Effector memory CD8-positive, alpha-beta T cell (primary cell): ENCODE results near the gene KRTAP10-7.
"Not testable (repeated sequence)": the region's sequence is repeated elsewhere in the genome, so short reads cannot be mapped to it uniquely, and the experiment has no call there.

ENCODE experiments used
- ATAC-seq: fragments of 150-1000 bp; cut with Tn5 transposase; replicated peaks from 2 replicates; pipeline ENCODE4 v1.10.0; 2021; ENCODE audit warnings: mild to moderate bottlenecking, moderate library complexity
- DNase-seq, 3 experiments: peaks; one replicate each; pipeline ENCODE4 v3.0.0; 2021
- H3K27ac Mint-ChIP-seq, 2 donors: one replicate each; pipeline ENCODE4 v1.8.0; 2022; ENCODE audit warnings: mild to moderate bottlenecking in 2 of 2, mixed read lengths in 2 of 2, moderate library complexity in 2 of 2
- H3K27me3 Mint-ChIP-seq, 2 donors: one replicate each; pipeline ENCODE4 v1.8.0; 2022; ENCODE audit warnings: mixed read lengths in 2 of 2
- H3K36me3 Mint-ChIP-seq: one replicate; pipeline ENCODE4 v1.8.0; 2022; ENCODE audit warnings: mild to moderate bottlenecking, moderate library complexity, mixed read lengths; ENCODE audit not compliant: insufficient read depth
- H3K4me1 Mint-ChIP-seq, 2 donors: one replicate each; pipeline ENCODE4 v1.8.0; 2022; ENCODE audit warnings: low read depth in 2 of 2, mixed read lengths in 2 of 2
- H3K4me3 Mint-ChIP-seq, 2 donors: one replicate each; pipeline ENCODE4 v1.8.0; 2022; ENCODE audit warnings: mild to moderate bottlenecking in 2 of 2, mixed read lengths in 2 of 2, moderate library complexity in 2 of 2
- H3K9me3 Mint-ChIP-seq, 2 donors: one replicate each; pipeline ENCODE4 v1.8.0; 2022; ENCODE audit warnings: mixed read lengths in 2 of 2

KRTAP10-7 gene

DNA sequence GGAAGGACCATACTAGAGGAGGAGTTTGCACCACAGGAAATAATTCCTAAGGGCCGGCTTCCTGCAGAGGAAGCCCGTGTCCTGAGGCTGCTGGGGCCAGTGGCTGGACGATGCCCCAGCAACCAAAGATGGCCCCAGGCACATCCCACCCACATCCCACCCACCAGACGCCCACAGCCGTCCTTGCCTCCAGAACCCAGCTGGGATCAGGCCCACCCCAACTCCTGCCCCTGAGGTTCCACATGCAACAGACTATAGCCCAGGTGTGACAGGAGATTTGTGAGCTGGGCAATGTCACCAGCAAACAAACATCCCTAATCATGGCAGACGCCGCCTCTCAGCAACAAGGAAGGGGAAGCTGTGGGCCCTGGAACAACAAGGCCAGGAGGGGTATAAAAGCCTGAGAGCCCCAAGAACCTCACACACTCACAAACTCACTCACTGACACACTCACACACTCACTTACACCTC, 26.3 kb downstream of the KRTAP10-7 start, which contains the start of gene KRTAP10-9:
KRTAP10-9 (plus strand) TSS at position 421 of the 471 bp plus-strand sequence. CDS start 79 bp downstream, outside the sequence.
- peaks cover 23 to 46% of the 10 kb centered on the region in 2 donors for H3K9me3 Mint-ChIP-seq
- H3K36me3 Mint-ChIP-seq, result peaks cover 13% of the 10 kb centered on the region
- DNase-seq (no peak), ATAC-seq (no peak)
- no peaks in the 10 kb centered on the region for H3K27me3 Mint-ChIP-seq
- H3K27ac Mint-ChIP-seq, result peak within 1 kb of the TSS; percentile 89 to 90
- peaks cover 42 to 56% of the 10 kb centered on the region in 2 donors for H3K4me1 Mint-ChIP-seq
- H3K4me3 Mint-ChIP-seq, result peak within 1 kb of the TSS; percentile 68 to 75

DNA sequence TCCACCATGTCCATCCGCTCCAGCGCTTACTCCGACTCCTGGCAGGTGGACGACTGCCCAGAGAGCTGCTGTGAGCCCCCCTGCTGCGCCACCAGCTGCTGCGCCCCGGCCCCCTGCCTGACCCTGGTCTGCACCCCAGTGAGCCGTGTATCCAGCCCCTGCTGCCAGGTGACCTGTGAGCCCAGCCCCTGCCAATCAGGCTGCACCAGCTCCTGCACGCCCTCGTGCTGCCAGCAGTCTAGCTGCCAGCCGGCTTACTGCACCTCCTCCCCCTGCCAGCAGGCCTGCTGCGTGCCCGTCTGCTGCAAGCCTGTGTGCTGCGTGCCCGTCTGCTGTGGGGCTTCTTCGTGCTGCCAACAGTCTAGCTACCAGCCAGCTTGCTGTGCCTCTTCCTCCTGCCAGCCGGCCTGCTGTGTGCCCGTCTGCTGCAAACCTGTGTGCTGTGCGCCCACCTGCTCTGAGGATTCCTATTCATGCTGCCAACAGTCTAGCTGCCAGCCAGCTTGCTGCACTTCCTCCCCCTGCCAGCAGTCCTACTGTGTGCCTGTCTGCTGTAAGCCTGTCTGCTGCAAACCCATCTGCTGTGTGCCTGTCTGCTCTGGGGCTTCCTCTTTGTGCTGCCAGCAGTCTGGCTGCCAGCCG, 26.9 kb downstream of the KRTAP10-7 start:
- Mint-ChIP-seq H3K4me1 (peaks cover 41 to 56% of the 10 kb centered on the region in 2 donors), H3K9me3 (peaks cover 27 to 42% of the 10 kb centered on the region in 2 donors), H3K4me3 (peak overlapping the region; percentile 12 to 68), H3K36me3 (peaks cover 13% of the 10 kb centered on the region), H3K27ac (peak overlapping the region; percentile 41 to 90)
- not testable (repeated sequence) for ATAC-seq, H3K27me3 Mint-ChIP-seq, DNase-seq

DNA sequence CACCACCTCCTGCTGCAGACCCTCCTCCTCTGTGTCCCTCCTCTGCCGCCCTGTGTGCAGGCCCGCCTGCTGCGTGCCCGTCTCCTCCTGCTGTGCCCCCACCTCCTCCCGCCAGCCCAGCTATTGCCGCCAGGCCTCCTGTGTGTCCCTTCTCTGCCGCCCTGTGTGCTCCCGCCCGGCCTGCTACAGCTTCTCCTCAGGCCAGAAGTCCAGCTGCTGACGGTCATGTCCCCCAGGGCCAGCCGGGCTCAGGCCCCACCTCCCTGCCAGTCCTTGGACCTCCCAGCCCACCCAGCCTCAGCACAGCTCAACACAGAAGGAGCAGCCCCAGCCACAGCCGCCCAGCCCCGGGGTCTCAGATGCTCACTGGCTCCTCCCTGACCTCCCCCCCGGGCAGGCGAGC, 27.4 kb downstream of the KRTAP10-7 start:
- DNase-seq, H3K27me3 Mint-ChIP-seq, ATAC-seq: not testable (repeated sequence)
- H3K4me1 Mint-ChIP-seq, result peaks cover 41 to 50% of the 10 kb centered on the region in 2 donors
- peaks cover 27 to 38% of the 10 kb centered on the region in 2 donors for H3K9me3 Mint-ChIP-seq
- peak overlapping the region; percentile 41 to 90 for H3K27ac Mint-ChIP-seq
- peak overlapping the region; percentile 12 to 68 for H3K4me3 Mint-ChIP-seq
- H3K36me3 Mint-ChIP-seq, result peaks cover 13% of the 10 kb centered on the region

DNA sequence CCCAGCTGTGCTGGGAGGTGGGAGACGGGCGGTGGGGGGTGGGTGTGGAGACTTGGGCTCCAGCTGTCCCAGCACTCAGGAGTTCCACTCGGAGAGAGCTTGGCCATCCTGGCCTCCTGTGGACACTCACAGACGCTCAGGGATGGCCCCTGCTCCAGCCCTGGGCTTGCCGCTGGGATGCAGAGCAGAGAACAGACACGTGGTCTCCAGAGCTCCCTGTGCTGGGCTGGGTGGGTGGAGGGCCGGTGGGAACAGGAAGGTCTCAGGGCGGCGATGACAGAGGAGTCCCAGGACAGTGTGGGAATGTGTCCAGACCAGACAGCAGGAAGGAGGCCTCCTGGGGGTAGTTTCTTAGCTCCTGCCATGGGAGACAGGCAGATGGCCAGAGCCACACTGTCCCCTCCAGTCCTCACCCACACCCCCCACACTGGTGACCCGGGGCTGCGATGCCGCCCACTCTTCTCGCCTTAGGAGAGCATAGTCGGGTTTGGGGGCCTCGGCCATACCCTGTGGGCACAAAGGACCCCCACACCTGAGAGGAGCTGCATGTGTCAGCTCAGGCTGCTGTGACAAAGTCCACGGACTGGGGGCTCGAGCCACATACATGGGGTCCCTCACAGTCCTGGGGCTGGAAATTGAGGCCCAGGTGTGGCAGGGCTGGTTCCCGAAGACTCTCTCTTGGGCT, 28.5 kb downstream of the KRTAP10-7 start:
- no peak overlapping the region for H3K4me3 Mint-ChIP-seq
- DNase-seq (no peak), ATAC-seq (no peak)
- H3K36me3 Mint-ChIP-seq, result peaks cover 16% of the 10 kb centered on the region
- no peaks in the 10 kb centered on the region for H3K27me3 Mint-ChIP-seq
- peaks cover 41 to 43% of the 10 kb centered on the region in 2 donors for H3K4me1 Mint-ChIP-seq
- peaks cover 21 to 34% of the 10 kb centered on the region in 2 donors for H3K9me3 Mint-ChIP-seq
- H3K27ac Mint-ChIP-seq, result peak overlapping the region; percentile 77 to 87

- peak overlapping the region; percentile 77 to 87 for H3K27ac Mint-ChIP-seq
- H3K4me3 Mint-ChIP-seq, result peak overlapping the region; percentile 58 to 68
Measured at GRCh38 chr21:44630440-44630839, 30.0 kb downstream of the KRTAP10-7 start.

DNA sequence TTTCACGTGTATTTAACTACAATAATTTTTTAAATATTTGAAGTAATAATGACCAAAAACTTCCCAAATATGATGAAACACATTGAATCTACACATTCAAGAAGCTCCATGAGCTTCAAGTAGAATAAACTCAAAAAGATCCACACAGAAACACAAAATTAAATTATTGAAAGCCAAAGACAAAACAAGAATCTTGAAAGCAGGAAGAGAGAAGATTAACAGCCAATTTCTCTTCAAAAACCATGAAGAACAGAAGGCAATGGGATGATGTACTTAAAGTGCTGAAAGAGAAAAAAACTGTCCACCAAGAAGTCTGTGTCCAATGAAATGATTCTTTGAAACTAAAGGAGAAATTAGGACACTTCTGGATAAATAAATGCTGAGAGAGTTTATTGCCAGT, 31.7 kb downstream of the KRTAP10-7 start:
- Mint-ChIP-seq H3K27me3 (peaks cover 0 to 7% of the 10 kb centered on the region in 2 donors), H3K27ac (no peak overlapping the region), H3K4me1 (peaks cover 24 to 25% of the 10 kb centered on the region in 2 donors), H3K4me3 (no peak overlapping the region), H3K36me3 (peaks cover 10% of the 10 kb centered on the region), H3K9me3 (peaks cover 18 to 29% of the 10 kb centered on the region in 2 donors)
- DNase-seq, result no peak
- no peak for ATAC-seq

More at GRCh38 chr21:44630440-44630839, 30.0 kb downstream of the KRTAP10-7 start:
- Mint-ChIP-seq H3K9me3 (peaks cover 18 to 29% of the 10 kb centered on the region in 2 donors), H3K27me3 (no peaks in the 10 kb centered on the region), H3K36me3 (peaks cover 16% of the 10 kb centered on the region), H3K4me1 (peaks cover 38 to 40% of the 10 kb centered on the region in 2 donors)
- ATAC-seq (peak; percentile 18), DNase-seq (no peak)

DNA sequence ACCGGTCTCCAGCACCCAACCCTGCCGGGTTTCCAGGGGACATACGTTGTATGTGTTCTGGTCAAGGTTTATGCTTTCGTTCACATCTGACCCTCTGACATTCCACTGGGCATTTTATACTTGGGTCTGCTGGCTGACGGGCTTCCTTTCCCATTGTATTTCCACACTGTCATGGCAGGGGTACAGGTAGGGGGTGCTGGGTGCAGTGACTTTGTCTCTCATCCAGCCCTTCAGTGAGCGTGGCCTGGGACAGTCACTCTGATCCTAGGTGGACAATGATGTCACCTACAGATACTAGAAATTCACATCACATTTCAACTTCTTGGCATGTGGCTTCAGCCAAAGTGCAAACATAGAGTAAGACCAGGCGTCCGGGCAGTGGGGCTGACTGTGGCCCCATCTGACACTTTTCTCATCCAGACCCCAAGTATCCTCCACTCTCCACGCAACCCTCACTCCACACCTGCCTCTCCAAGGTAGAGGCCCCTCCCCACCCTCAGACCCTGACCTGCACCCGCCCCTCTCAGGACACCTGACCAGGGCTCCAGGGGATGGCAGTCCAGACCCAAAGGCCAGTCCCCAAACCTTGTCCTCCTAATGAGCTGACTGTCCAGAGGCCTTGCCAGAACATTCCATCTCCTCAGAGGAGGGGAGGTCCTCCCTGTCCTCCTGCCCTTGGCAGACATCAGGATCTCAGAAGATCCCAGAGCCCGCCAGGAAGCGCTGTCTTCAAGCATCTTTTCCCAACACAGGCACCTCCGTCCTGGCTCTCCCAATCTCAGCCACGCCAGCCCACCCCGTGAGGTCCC, 36.0 kb downstream of the KRTAP10-7 start:
- Mint-ChIP-seq H3K27ac (no peak overlapping the region), H3K4me3 (no peak overlapping the region), H3K27me3 (peaks cover 0 to 35% of the 10 kb centered on the region in 2 donors), H3K36me3 (peaks cover 4% of the 10 kb centered on the region), H3K9me3 (peaks cover 7 to 27% of the 10 kb centered on the region in 2 donors), H3K4me1 (peaks cover 0 to 3% of the 10 kb centered on the region in 2 donors)
- DNase-seq, result no peak
- no peak for ATAC-seq

DNA sequence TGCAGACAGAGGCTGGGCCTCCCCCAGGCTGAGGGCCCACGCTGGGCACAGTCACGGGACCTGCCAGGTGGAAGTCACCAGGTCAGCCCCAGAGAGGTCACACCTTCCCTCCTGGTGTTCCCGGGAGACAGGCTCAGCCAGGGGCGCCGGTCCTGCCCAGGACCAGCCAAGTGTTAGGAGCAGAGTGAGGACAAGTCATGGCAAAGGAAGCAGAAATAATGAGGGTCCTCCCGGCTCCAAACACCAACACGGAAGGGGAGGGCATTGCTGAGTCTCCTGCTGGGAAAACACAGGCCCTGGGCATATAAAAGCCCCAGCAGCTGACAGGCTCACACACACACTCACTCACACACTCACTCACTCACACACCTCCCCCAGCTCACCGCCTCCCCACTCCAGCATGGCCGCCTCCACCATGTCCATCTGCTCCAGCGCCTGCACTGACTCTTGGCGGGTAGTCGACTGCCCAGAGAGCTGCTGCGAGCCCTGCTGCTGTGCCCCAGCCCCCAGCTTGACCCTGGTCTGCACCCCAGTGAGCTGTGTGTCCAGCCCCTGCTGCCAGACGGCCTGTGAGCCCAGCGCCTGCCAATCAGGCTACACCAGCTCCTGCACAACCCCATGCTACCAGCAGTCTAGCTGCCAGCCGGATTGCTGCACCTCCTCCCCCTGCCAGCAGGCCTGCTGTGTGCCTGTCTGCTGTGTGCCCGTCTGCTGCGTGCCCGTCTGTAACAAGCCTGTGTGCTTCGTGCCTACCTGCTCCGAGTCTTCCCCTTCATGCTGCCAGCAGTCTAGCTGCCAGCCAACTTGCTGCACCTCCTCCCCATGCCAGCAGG, 36.8 kb downstream of the KRTAP10-7 start, which contains the start of gene KRTAP10-10:
KRTAP10-10 (plus strand) TSS at position 339 of the 833 bp plus-strand sequence; CDS start at position 401, 62 bp downstream.
- Mint-ChIP-seq H3K9me3 (peaks cover 2 to 24% of the 10 kb centered on the region in 2 donors), H3K36me3 (peaks cover 4% of the 10 kb centered on the region), H3K4me1 (peaks cover 0 to 3% of the 10 kb centered on the region in 2 donors), H3K27ac (no peak within 1 kb of the TSS), H3K27me3 (peaks cover 0 to 35% of the 10 kb centered on the region in 2 donors), H3K4me3 (no peak within 1 kb of the TSS)
- no peak for ATAC-seq
- DNase-seq, result no peak

GRCh38 chr21:44637851-44638348, 37.5 kb downstream of the KRTAP10-7 start:
- H3K36me3 Mint-ChIP-seq, H3K4me3 Mint-ChIP-seq, DNase-seq, H3K27ac Mint-ChIP-seq, ATAC-seq, H3K4me1 Mint-ChIP-seq: not testable (repeated sequence)
- peaks cover 2 to 23% of the 10 kb centered on the region in 2 donors for H3K9me3 Mint-ChIP-seq
- H3K27me3 Mint-ChIP-seq, result peaks cover 0 to 35% of the 10 kb centered on the region in 2 donors

DNA sequence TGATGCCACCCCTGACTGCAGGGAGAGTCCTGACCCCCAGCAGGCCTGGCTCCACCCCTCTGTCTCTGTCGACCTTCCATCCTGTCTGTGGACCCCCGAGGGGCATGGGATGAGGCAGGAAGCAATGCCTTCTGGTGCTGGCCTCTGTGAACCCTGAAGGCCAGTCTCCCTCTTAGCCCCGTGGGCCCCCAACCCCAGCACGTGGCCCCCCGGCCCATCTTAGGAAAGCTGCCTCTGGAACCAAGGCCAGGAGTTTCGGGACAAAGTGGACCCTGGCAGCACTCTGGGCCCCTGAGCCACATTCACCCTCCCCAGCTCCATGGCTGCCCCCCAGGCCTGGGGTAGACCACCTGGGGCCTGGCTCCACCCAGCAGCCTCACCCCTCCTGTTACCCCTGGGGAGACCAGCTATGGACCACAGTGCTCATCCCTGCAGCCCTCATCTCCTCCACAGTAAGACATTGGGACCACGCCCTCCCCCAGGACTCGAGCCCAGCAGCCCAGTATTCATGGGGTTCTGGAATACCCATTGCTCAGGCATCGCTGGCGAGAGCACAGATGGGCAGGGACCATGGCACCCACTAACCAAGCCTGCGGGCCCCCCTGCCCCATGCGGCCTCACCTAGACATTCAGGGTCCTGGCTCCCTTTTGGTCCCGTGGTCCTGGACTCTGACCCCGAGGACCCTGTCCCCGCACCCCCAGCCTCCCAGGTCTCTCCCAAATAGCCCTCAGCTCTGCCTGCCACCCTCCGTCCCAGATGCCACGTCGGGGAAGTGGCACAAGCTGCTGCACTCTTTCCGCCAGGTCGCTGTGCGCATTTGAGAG, 38.3 kb downstream of the KRTAP10-7 start:
- not testable (repeated sequence) for ATAC-seq, H3K36me3 Mint-ChIP-seq, DNase-seq, H3K4me1 Mint-ChIP-seq, H3K4me3 Mint-ChIP-seq
- H3K27ac Mint-ChIP-seq, result peak overlapping the region in 1 of 2 donors; percentile 23
- peaks cover 0 to 35% of the 10 kb centered on the region in 2 donors for H3K27me3 Mint-ChIP-seq
- peaks cover 2 to 24% of the 10 kb centered on the region in 2 donors for H3K9me3 Mint-ChIP-seq

DNA sequence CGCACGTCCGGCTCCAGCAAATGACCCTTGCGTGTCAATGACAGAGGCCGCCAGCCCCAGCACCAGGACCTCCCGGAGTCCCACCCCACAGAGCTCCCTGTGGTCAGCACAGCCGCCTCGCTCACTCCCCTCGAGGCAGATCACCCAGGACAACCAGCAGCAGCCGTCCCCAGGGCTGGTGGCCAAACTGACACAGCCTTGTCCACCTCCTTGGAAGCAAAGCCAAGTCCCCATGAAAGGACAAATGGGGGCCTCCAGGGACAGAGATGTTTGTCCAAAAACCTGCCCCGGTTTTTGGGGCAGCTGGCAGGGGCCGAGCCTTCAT, 38.9 kb downstream of the KRTAP10-7 start:
- DNase-seq (no peak), ATAC-seq (no peak)
- peak overlapping the region in 1 of 2 donors; percentile 23 for H3K27ac Mint-ChIP-seq
- peaks cover 0 to 3% of the 10 kb centered on the region in 2 donors for H3K4me1 Mint-ChIP-seq
- peaks cover 6 to 30% of the 10 kb centered on the region in 2 donors for H3K9me3 Mint-ChIP-seq
- peaks cover 0 to 35% of the 10 kb centered on the region in 2 donors for H3K27me3 Mint-ChIP-seq
- no peak overlapping the region for H3K4me3 Mint-ChIP-seq
- H3K36me3 Mint-ChIP-seq, result no peaks in the 10 kb centered on the region
